Hepatocyte (in vitro differentiated cells): ENCODE results near the gene FARSA.

Experiments
- EZH2 ChIP-seq: fragments of 200-600 bp; sonication (generic); IDR thresholded peaks from 2 replicates; pipeline ENCODE4 v1.6.1; 2016; ENCODE audit warnings: antibody characterized with exemption, mild to moderate bottlenecking, borderline replicate concordance
- EZH2phosphoT487 ChIP-seq: fragments of 200-600 bp; sonication (generic); IDR thresholded peaks from one replicate; pipeline ENCODE4 v1.6.1; 2018; ENCODE audit warnings: antibody characterized with exemption, mild to moderate bottlenecking, low read depth, moderate library complexity; ENCODE audit not compliant: unreplicated experiment, severe bottlenecking
- TF ChIP-seq, protein P1 (sequence below): fragments of 200-600 bp; sonication (generic); IDR thresholded peaks from 2 replicates; pipeline ENCODE4 v1.5.1; 2016; ENCODE audit warnings: antibody characterized with exemption, mild to moderate bottlenecking; ENCODE audit not compliant: poor library complexity

DNA sequence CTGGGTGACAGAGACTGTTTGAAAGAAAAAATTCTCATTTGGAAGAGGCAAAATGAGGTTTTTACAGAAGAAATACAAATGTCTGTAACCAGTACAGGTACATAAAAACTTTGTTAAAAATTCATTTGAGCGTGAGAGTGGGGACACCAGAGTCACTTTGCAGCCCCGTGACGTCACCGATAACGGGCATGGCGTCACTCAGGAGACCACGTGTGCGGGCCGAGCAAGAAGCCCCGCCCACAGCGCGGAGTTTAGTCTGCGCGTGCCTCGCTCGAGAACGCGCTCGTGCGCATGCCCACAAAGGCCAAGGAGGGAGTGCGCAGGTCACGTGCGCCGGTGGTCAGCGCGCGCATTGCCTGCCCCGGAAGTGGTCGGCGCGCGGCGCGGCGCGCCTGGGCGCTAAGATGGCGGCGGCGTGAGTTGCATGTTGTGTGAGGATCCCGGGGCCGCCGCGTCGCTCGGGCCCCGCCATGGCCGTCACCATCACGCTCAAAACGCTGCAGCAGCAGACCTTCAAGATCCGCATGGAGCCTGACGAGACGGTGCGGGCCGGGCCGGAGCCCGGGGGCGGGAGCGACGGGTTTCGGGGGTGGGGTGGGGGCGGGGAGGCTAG is 12.1 kb upstream of the FARSA start, which contains the start of gene RAD23A:
- no peak for TF ChIP-seq EZH2
- TF ChIP-seq, protein P1, sequence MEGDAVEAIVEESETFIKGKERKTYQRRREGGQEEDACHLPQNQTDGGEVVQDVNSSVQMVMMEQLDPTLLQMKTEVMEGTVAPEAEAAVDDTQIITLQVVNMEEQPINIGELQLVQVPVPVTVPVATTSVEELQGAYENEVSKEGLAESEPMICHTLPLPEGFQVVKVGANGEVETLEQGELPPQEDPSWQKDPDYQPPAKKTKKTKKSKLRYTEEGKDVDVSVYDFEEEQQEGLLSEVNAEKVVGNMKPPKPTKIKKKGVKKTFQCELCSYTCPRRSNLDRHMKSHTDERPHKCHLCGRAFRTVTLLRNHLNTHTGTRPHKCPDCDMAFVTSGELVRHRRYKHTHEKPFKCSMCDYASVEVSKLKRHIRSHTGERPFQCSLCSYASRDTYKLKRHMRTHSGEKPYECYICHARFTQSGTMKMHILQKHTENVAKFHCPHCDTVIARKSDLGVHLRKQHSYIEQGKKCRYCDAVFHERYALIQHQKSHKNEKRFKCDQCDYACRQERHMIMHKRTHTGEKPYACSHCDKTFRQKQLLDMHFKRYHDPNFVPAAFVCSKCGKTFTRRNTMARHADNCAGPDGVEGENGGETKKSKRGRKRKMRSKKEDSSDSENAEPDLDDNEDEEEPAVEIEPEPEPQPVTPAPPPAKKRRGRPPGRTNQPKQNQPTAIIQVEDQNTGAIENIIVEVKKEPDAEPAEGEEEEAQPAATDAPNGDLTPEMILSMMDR = no peak
- no peak for TF ChIP-seq EZH2phosphoT487
